Prostate gland (tissue), 2 donors: ENCODE measurements around the gene TAF10.

Experiments
- CTCF ChIP-seq, 4 experiments: fragments of 200-600 bp in 2 of 4; fragments of 450-650 bp in 2 of 4; sonication (generic) in 2 of 4; IDR thresholded peaks; 1 replicate in 3 of 4; 2 replicates in 1 of 4; pipeline ENCODE4 v1.5.1; 2016 to 2019; ENCODE audit warnings: antibody characterized with exemption in 4 of 4, mild to moderate bottlenecking in 2 of 4, moderate library complexity in 2 of 4
- POLR2A ChIP-seq: fragments of 450-650 bp; IDR thresholded peaks from one replicate; pipeline ENCODE4 v1.6.1; 2016; ENCODE audit warnings: antibody characterized with exemption, mild to moderate bottlenecking

DNA sequence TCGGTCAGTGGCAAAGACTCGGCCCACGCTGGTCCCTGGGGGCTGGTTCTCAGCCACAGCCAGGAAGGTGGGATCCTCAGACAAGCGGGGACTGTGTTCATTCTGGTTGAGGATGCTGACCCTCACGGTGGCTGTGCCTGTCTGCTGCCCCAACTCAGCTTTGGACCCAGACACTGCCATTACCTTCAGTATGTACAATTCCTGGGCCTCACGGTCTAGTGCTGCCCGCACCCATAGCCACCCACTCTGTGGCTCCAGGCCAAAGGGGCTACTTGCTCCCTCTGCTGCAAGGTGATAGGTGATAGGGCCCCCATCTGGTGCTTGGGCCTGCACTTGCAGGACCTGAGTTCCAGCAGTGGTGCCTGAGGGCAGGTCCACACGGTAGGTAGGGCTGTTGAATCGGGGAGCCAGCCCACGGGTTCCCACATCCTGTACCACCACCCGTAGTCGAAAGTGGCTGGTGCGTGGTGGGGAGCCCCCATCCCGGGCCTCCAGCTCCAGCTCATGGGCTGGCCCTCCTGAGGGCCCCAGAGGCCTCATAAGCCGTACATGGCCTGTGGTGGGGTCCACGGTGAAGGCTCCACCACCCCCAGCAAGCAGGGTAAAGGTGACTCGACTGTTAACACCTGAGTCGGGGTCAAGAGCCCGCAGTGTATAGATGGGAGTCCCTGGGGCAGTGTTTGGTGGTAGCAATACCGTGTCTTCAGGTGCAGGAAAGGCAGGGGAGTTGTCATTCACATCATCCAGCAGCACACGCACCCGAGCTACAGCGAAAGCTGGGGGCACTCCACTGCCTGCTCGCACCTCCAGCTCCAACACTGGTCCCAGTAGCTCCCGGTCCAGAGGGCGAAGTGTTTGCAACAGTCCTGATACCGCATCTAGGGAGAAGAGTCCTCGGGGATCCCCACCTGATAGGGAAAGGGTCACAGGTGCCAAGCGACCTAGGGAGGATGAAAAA, 20.4 kb upstream of the TAF10 start:
- no peak for TF ChIP-seq CTCF (IDR thresholded peaks at IDR 0.05)
- no peak for TF ChIP-seq POLR2A
